Central memory CD8-positive, alpha-beta T cell (primary cell): ENCODE results near the gene RENBP.

ENCODE experiments used
- ATAC-seq: fragments of 150-1000 bp; cut with Tn5 transposase; replicated peaks from 2 replicates; pipeline ENCODE4 v1.10.0; 2022; ENCODE audit warnings: mild to moderate bottlenecking, moderate FRiP score, moderate number of reproducible peaks; ENCODE audit not compliant: poor library complexity, severe bottlenecking; ENCODE audit errors: extremely low read depth
- DNase-seq, 2 donors: peaks; one replicate each; pipeline ENCODE4 v3.0.0; 2021; ENCODE audit warnings: low spot score in 2 of 2
- H3K27ac Mint-ChIP-seq: one replicate; pipeline ENCODE4 v1.8.0; 2022; ENCODE audit warnings: low read depth, mild to moderate bottlenecking, moderate library complexity, mixed read lengths
- H3K27me3 Mint-ChIP-seq: one replicate; pipeline ENCODE4 v1.8.0; 2022; ENCODE audit warnings: mixed read lengths
- H3K36me3 Mint-ChIP-seq: one replicate; pipeline ENCODE4 v1.8.0; 2022; ENCODE audit warnings: mild to moderate bottlenecking, moderate library complexity, mixed read lengths; ENCODE audit not compliant: insufficient read depth
- H3K4me1 Mint-ChIP-seq: one replicate; pipeline ENCODE4 v1.8.0; 2022; ENCODE audit warnings: mixed read lengths
- H3K4me3 Mint-ChIP-seq: one replicate; pipeline ENCODE4 v1.8.0; 2022; ENCODE audit warnings: mild to moderate bottlenecking, moderate library complexity, mixed read lengths
- H3K9me3 Mint-ChIP-seq: one replicate; pipeline ENCODE4 v1.8.0; 2022; ENCODE audit warnings: mixed read lengths

RENBP gene

DNA sequence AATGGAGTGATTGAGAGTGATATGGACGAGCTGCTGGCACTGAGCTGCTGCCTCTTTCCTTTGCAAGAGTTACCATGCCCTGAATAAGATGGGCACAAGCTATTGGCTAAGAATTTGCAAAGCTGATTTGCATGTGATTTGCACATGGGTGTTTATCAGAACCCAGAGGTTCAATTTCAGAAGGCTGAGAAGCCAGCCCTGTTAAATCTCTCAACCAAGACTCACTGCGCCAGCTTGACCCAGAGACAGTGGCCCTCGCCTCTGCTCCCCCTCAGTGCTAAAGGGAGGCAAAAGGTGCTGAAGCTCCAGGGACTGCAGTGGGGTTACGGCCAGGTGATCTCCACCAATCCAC lies 19.1 kb downstream of the RENBP start:
- H3K27me3 Mint-ChIP-seq, result no peaks in the 10 kb centered on the region
- H3K36me3 Mint-ChIP-seq, result peaks cover 9% of the 10 kb centered on the region
- H3K4me3 Mint-ChIP-seq, result peak overlapping the region; percentile 90
- ATAC-seq (no peak), DNase-seq (no peak)
- peak overlapping the region; percentile 96 for H3K27ac Mint-ChIP-seq
- H3K9me3 Mint-ChIP-seq, result no peaks in the 10 kb centered on the region
- H3K4me1 Mint-ChIP-seq, result peaks cover 51% of the 10 kb centered on the region

DNA sequence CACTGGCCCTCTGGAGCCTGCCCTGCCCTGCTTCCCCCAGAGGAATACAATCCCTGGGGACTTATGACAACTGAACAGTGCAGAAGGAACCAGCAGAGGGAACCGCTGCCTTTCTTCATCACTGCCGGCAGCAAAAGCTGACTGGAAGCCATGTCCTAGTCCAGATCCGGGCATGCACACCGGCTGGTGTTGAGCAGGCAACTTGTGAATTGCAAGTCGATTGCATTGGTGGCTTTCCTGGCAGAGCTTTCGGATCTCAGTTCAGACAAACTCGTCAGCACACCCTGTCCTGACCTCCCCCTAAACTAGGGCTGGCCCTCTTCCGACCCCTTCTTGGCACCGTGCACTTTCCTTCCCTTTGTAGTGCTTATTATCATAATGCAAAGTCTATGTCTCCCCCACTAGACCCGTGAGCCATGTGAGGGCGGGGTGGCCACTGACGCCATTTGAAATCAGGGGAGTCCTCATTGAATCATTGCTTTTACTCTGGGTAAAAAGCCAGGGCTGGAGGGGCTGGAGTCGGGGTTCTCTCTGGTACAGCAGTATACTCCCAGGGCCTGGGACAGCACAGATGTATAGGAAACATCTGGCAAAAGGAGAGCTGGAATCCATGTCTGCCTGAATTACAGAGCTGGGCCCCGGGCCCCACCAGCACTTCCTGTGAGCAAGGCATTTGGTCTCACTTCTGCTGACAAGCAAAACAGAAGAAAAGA lies 20.1 kb downstream of the RENBP start:
- peak in 1 of 2 donors; percentile 38 for DNase-seq
- H3K36me3 Mint-ChIP-seq, result peaks cover 14% of the 10 kb centered on the region
- H3K9me3 Mint-ChIP-seq, result no peaks in the 10 kb centered on the region
- H3K4me3 Mint-ChIP-seq, result peak overlapping the region; percentile 90
- peak overlapping the region; percentile 80 for H3K27ac Mint-ChIP-seq
- no peaks in the 10 kb centered on the region for H3K27me3 Mint-ChIP-seq
- H3K4me1 Mint-ChIP-seq, result peaks cover 51% of the 10 kb centered on the region
- ATAC-seq, result no peak

DNA sequence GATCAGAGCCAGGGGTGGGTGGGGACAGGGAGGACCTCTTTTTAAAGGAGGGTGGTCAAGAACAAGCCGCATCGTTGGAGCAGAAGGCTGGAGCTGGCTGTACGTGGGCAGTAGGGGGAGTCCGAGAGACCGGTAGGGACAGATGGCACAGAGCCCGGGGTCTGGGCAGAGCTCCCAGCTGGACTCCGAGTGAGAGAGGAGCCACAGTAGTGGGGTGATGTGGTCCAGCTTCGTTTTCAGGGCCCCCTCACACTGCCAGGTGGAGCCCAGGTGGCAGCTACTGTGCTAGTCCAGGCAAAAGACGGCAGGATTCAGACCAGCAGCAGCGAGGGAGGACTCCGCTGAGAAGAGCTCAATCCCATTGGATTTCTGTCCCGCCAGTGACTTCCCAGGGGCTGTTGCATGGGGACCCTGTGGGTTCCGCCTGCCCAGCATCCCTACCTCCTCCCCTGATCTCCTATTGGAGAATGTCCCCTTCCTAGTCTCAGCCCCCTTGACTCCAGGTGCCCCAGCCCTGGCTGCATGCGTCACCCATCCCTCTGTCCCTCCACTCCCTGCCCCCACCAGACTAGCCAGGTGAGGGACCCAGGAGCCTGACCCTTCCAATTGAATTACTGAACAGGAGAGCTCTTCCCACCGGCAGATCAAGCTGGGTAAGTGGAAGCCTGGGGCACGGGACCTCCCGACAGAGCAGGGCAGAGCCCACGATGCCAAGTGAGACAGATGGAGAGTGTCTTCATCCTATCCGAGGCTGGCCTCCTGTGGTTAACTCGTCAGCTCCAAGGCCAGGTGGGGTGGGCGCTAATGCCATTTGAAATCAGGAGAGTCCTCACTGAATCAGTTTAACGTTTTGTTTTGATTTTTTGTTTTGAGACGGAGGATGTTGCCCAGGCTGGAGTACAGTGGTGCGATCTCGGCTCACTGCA lies 21.2 kb downstream of the RENBP start:
- H3K36me3 Mint-ChIP-seq, result peaks cover 16% of the 10 kb centered on the region
- no peaks in the 10 kb centered on the region for H3K9me3 Mint-ChIP-seq
- DNase-seq (no peak), ATAC-seq (no peak)
- no peaks in the 10 kb centered on the region for H3K27me3 Mint-ChIP-seq
- H3K4me1 Mint-ChIP-seq, result peaks cover 45% of the 10 kb centered on the region
- peak overlapping the region; percentile 90 for H3K4me3 Mint-ChIP-seq
- H3K27ac Mint-ChIP-seq, result peak overlapping the region; percentile 75

DNA sequence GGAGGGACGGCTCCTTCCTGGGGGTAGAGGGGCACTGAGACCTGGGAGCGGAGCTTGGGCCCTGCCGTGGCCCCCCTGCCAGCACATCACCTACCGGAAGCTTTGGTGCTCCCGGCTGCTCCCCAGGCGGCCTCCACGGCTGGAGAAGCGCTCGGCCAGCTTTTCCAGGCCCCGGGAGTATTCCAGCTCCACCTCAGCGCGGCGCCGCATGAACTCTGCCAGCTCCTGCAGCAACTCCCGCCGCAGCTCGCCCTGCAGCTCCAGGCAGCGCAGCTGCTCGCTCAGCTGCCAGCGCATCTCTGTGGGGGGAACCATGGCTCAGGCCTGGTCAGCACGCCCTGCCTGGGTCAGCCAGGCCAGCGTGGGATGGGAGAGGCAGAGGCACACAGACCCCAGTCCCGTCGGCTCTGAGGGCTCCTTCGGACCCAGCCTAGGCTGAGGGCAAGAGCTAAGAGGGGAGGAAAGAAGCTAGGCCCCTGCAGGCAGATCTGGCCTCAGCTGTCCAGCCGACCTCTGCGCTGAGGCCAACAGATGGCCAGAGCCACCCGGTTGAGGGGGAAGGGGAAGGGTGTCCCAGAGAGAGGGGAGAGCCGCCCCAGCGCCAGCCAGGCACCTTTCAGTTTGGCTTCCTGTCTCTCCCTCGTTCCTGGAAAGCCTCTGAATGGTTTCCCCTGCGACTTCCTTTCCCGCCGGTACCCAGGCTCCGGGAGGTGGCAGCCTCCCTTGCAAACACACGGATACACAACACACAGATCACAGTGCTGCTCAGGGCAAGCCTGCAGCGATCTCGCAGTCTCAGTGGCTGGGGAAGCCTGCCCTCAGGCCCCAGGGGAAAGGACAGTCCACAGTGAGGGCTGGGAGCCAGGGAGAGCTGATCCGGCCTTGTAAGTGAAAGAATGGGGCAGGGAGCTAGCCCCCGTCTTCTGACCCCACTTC lies 22.7 kb downstream of the RENBP start:
- Mint-ChIP-seq H3K9me3 (no peaks in the 10 kb centered on the region), H3K36me3 (peaks cover 15% of the 10 kb centered on the region), H3K27me3 (no peaks in the 10 kb centered on the region), H3K27ac (peak overlapping the region; percentile 75), H3K4me3 (peak overlapping the region; percentile 90), H3K4me1 (peaks cover 35% of the 10 kb centered on the region)
- DNase-seq (no peak), ATAC-seq (no peak)

DNA sequence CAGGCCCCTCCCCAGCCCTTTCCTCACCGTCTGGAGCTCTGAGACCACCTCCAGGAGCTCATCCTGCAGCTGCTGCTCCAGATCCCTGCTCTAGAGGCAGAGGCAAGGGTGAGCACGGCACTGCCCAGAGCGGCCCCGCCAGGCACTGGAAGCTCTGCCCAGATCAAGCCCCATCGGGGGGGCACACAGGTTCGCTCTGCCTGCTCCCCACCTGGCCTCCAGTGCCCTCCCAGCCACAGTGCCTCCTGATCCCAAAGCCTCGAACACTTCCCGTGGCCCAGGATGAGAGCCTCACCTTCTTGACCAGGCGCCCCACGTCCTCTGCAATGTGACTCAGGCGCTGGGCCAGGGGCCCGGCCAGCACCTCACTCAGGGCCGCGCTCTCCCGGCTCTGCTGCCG lies 23.4 kb downstream of the RENBP start:
- Mint-ChIP-seq H3K27ac (no peak overlapping the region), H3K4me1 (peaks cover 31% of the 10 kb centered on the region), H3K27me3 (no peaks in the 10 kb centered on the region), H3K4me3 (no peak overlapping the region), H3K9me3 (no peaks in the 10 kb centered on the region), H3K36me3 (peaks cover 20% of the 10 kb centered on the region)
- DNase-seq, result no peak
- no peak for ATAC-seq

DNA sequence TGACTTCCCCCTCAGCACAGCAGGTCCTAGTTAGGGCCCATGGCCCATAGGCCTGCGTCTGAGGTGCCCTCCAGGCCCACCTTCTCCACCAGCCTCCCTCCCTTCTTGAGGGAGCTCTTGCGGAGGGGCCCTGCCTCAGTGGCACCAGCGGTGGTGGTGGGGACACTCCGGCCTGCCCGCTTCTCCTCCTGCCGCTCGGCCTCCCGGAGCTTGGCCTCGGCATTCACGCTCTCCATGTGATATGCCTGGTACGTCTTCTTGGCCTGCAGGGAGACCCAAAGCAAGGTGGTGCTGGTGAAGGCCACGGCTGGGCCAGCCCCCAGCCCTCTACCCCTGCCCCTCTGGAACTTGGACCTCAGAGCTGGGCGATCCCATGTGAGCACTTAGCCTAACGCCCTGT lies 23.9 kb downstream of the RENBP start:
- Mint-ChIP-seq H3K36me3 (peaks cover 22% of the 10 kb centered on the region), H3K27me3 (no peaks in the 10 kb centered on the region), H3K9me3 (no peaks in the 10 kb centered on the region), H3K4me3 (peak overlapping the region; percentile 16), H3K4me1 (peaks cover 28% of the 10 kb centered on the region), H3K27ac (no peak overlapping the region)
- ATAC-seq (no peak), DNase-seq (no peak)

DNA sequence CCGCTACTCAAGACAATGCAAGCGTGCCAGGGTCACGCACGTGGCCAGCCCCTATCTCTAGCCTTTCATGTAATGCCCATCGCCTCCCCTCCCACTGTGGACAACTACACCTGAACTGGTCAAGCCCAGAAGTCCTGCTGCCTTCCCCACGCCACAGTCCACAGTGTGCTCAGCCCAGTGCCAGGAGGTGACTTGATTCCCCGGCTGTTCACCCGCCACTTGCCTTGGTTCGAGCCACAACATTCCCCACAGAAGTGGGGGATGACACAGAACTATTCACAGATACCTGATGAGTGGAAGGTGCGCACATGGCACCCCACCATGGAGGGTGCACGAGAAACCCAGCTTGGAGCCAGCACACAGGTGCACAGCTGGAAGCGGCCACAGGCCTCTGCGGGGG lies 25.2 kb downstream of the RENBP start:
- Mint-ChIP-seq H3K4me1 (peaks cover 19% of the 10 kb centered on the region), H3K27me3 (no peaks in the 10 kb centered on the region), H3K27ac (no peak overlapping the region), H3K36me3 (peaks cover 24% of the 10 kb centered on the region), H3K4me3 (no peak overlapping the region), H3K9me3 (no peaks in the 10 kb centered on the region)
- ATAC-seq, result no peak
- no peak for DNase-seq

DNA sequence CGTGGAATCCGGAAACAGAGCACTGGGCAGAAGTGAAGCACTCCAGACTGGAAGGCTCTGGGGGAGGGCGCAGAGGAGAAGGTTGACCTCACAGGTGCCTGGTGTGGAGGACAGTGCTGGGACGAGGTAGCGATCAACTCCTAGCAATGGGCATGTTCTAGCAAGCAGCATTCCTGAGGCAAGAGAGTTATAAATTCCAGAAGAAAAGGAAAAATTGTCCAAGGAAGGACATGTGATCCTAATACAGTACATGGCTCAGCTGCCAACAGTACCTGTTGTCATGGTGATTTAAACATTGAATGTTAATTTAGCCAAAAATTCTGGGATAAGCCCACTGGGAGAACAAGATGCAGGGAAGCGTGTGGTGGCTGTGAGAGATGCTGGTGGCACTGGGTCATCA lies 26.6 kb downstream of the RENBP start:
- H3K4me1 Mint-ChIP-seq, result peaks cover 9% of the 10 kb centered on the region
- DNase-seq, result no peak
- H3K36me3 Mint-ChIP-seq, result peaks cover 28% of the 10 kb centered on the region
- no peaks in the 10 kb centered on the region for H3K9me3 Mint-ChIP-seq
- no peak for ATAC-seq
- H3K27ac Mint-ChIP-seq, result no peak overlapping the region
- H3K4me3 Mint-ChIP-seq, result no peak overlapping the region
- H3K27me3 Mint-ChIP-seq, result no peaks in the 10 kb centered on the region

DNA sequence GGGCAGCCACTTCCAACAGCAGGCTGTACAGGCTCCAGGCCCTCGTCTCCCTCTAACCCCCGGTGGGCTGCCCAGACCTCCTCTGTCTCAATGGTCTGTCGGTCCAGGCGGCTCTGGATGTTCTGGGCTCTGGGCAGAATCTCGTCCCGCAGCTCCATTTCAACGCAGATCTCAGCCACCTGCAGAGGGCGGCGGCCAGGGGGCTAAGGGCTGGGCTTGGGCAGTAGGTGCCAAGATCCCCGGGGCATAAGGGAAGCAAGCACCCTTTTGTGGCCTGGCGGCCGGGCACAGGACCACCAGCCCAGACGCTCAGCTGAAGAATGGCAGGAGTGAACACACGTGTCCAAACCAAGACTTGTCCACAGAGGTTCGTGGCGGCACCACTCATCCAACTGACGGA lies 30.7 kb downstream of the RENBP start:
- H3K36me3 Mint-ChIP-seq, result peaks cover 47% of the 10 kb centered on the region
- no peaks in the 10 kb centered on the region for H3K4me1 Mint-ChIP-seq
- ATAC-seq (no peak), DNase-seq (no peak)
- no peaks in the 10 kb centered on the region for H3K9me3 Mint-ChIP-seq
- no peaks in the 10 kb centered on the region for H3K27me3 Mint-ChIP-seq
- H3K27ac Mint-ChIP-seq, result no peak overlapping the region
- no peak overlapping the region for H3K4me3 Mint-ChIP-seq

DNA sequence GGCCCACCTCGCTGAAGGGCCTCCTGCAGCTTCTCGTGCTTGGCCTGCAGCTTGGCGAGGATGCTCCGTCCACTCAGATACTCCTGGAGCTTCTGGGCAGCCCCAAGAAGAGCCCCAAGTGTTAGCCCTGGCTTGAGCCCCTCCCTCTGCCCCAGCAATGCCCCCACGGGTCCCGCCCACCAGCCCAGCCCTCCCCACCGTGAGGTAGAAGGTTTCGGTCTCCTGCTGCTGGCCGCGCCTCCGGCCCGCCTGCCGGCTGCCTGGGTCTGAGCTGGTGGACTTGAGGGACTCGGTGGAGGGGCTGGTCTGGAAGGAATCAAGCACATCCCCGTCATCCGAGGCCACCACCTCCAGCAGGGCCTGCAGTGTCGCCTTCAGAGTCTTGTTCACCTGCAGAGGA lies 31.2 kb downstream of the RENBP start:
- Mint-ChIP-seq H3K9me3 (no peaks in the 10 kb centered on the region), H3K4me1 (no peaks in the 10 kb centered on the region), H3K4me3 (no peak overlapping the region), H3K27ac (no peak overlapping the region), H3K36me3 (peaks cover 45% of the 10 kb centered on the region), H3K27me3 (no peaks in the 10 kb centered on the region)
- no peak for DNase-seq
- ATAC-seq, result no peak

DNA sequence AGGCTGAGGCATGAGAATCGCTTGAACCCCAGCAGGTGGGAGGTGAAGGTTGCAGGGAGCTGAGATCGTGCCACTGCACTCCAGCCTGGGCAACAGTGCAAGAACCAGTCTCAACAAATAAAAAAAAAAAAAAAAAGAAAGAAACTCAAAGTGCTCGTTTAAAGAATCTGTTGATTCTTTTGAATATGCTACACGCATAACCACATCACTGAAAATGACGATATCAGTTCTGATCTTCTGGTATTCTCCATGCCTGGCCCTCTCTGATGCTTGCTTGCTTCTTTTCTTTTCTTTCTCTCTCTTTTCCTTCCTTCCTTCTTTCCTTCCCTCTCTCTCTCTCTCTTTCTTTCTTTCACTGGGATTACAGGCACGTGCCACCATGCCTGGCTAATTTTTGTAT lies 32.6 kb downstream of the RENBP start:
- Mint-ChIP-seq H3K9me3 (no peaks in the 10 kb centered on the region), H3K4me3 (no peak overlapping the region), H3K27ac (peak overlapping the region; percentile 80), H3K4me1 (no peaks in the 10 kb centered on the region), H3K27me3 (no peaks in the 10 kb centered on the region), H3K36me3 (peaks cover 43% of the 10 kb centered on the region)
- DNase-seq, result no peak
- no peak for ATAC-seq

DNA sequence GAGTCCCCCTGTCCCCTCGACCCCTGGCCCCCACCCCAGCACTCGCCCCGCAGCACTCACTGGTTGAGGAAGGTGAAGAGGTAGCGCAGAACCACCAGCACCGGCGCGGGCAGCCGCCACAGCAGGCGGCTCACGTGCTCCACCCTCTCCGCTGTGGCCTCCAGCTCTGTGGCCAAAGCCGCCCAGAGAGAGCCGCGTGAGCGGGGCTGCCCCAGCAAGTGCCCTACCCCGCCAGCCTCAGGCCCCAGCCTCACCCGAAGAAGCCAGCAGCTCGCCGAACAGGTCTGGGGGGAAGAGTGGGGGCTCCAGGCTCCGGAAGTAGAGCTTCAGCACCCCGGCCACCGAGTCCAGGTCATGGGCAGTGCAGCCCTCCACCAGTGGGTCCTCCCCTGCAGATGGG lies 34.0 kb downstream of the RENBP start:
- H3K4me3 Mint-ChIP-seq, result no peak overlapping the region
- H3K4me1 Mint-ChIP-seq, result peaks cover 10% of the 10 kb centered on the region
- no peaks in the 10 kb centered on the region for H3K27me3 Mint-ChIP-seq
- H3K27ac Mint-ChIP-seq, result no peak overlapping the region
- DNase-seq, result no peak
- peaks cover 41% of the 10 kb centered on the region for H3K36me3 Mint-ChIP-seq
- ATAC-seq, result no peak
- H3K9me3 Mint-ChIP-seq, result no peaks in the 10 kb centered on the region
